ENCODE data around the gene CMPK1.
"Not testable (repeated sequence)": the region's sequence is repeated elsewhere in the genome, so short reads cannot be mapped to it uniquely, and the experiment has no call there.

The CMPK1 gene, protein sequence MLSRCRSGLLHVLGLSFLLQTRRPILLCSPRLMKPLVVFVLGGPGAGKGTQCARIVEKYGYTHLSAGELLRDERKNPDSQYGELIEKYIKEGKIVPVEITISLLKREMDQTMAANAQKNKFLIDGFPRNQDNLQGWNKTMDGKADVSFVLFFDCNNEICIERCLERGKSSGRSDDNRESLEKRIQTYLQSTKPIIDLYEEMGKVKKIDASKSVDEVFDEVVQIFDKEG

DNA sequence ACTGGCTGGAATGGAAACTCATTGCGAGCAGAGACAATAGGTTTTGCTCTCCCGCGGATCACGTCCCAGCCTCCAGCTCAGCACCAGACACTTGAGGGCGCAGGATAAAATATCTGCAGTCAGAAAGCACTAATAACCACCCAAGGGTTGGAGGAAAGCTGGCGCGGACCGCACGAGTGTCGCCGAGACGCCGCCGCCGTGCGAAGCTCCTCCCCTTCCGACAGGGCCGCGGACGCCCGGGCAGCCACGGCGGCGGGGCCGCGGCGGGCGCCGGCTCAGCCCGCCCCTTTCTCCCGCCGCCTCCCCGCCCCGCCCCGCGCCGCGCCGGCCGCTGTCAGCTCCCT, at the start of gene CMPK1:
Gene CMPK1 (plus strand): TSS at position 213 of the 344 bp plus-strand sequence. CDS start 156 bp downstream, outside the sequence.
- peak; percentile 80 for DNase-seq (ENCODE audit: low spot score)

DNA sequence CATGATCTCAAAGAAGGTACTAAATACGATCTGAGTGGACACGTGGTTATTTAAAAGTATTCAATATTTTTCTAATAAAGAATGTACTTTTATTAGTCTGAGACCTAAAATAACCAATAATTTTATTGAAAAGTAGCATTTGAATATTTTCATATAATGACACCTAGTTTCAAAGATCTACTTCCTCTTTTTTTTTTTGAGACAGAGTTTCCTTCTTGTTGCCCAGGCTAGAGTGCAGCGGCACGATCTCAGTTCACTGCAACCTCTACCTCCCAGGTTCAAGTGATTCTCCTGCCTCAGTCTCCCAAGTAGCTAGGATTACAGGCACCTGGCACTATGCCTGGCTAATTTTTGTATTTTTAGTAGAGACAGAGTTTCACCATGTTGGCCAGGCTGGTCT, 45.5 kb upstream of the CMPK1 start:
- not testable (repeated sequence) for DNase-seq (ENCODE audit: low spot score)

DNA sequence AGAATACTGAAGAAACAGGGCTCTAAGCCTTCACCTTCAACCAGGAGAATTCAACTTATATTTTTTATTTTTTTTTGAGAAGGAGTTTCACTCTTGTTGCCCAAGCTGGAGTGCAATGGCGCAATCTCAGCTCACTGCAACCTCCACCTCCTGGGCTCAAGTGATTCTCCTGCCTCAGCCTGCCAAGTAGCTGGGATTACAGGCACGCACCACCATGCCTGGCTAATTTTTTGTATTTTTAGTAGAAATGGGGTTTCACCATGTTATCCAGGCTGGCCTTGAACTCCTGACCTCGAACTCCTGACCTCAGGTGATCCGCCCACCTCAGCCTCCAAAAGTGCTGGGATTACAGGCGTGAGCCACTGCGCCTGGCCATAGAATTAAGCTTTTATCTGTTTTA, 38.7 kb upstream of the CMPK1 start:
- not testable (repeated sequence) for DNase-seq (ENCODE audit: low spot score)

GRCh38 chr1:47295579-47295978, 38.0 kb upstream of the CMPK1 start:
- no peak for DNase-seq (ENCODE audit: low spot score)

- no peak for DNase-seq (ENCODE audit: low spot score)
These were observed 35.4 kb upstream of the CMPK1 start for GRCh38 chr1:47298025-47298699.

DNA sequence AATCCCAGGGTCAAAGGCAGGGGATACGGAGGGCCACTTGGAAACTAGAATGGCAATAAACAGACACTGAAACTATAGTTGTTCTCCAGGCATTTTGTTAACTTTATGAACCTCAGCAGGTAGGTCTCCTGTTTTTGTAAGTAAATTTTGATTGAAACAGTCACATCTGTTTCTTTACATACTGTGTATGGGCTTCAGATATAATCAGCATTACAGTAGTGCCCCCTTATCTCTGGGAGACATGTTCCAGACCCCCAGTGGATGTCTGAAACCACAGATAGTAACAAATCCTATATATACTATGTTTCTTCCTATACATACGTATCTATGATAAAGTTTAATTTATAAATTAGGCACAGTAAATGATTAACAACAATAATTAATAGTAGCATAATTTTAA, 31.1 kb upstream of the CMPK1 start:
- no peak for DNase-seq (ENCODE audit: low spot score)

- no peak for DNase-seq (ENCODE audit: low spot score)
These were observed 24.2 kb upstream of the CMPK1 start for GRCh38 chr1:47309427-47309826.

DNA sequence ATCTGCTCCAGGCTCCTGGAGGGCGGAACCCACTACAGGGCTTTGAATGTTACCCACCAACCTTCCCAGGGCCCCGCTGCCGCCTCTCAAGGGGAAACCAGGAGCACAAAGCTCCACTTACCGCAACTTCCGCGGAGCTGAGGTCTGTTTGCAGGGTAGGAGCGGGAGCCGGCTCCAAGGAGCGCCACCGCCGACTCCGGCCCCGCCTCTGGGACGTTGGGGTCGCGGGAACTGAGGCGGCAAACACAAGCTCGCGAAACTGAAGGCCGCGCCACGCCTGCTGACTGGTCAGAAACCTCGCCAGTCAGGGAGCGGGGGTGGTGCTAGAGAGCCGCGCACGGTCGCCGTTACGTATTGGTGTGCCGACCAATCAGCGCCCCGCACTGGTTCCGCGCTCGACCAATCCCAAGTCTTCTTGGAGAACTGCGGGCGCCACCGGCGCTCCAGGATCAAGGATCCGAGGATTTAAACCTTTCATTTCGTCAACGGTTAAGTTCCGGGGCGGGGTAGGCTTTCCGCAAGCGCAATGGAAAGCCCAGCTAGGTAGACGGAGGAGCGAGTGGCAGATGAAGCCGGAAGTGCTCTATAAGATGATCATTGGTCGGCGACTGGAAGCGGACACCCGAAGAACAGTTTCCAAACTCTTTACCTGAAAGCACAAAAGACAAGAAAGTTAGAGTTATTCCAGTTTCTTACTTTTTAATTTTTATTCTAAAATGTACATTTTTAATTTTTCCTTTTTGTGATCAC, 19.5 kb upstream of the CMPK1 start, which contains the start of gene STIL:
Gene STIL (minus strand): TSS at position 233 of the 750 bp plus-strand sequence. CDS start 3,828 bp downstream, outside the sequence.
- DNase-seq (ENCODE audit: low spot score), result peak; percentile 98

DNA sequence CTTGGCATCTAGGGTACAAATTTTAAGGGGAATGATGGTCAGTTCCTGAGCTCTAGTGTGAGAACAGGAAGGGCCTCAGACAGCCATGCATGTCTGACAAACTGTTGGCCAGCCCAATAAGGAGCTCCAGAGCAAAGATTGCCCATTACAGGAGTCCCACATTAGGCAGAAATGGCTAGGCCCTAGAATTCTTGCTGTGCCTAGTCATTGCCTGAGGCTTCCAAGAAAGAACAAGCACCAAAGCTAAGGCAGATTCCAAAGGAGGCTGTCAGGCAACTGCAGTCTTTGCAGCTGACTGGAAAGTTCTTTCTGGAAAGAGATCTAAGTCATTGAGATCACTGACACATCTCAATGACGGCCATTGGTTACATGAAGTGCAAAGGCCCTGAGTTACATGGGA, 15.7 kb upstream of the CMPK1 start:
- no peak for DNase-seq (ENCODE audit: low spot score)

- not testable (repeated sequence) for DNase-seq (ENCODE audit: low spot score)
These were observed 13.6 kb upstream of the CMPK1 start for GRCh38 chr1:47319968-47320367.

GRCh38 chr1:47323599-47324031, 10.0 kb upstream of the CMPK1 start:
- DNase-seq (ENCODE audit: low spot score), result no peak

DNA sequence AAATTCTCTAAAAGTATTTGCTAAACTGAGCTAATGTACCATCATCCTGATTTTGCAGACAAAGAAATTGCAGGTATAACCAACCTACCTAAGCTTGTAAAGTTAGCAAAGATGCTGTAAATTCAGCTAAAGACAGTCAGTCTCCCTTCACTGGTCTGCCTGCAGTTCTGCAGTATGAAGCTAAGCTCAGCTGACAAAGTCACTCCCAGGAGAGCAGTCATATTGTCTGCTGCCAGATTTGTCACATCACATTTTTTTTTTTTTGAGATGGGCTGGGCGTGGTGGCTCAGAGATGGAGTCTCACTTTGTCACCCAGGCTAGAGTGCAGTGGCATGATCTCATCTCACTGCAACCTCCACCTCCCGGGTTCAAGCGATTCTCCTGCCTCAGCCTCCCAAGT, 8.9 kb upstream of the CMPK1 start:
- no peak for DNase-seq (ENCODE audit: low spot score)

GRCh38 chr1:47325528-47325927, 8.1 kb upstream of the CMPK1 start:
- no peak for DNase-seq (ENCODE audit: low spot score)

- DNase-seq (ENCODE audit: low spot score), result no peak
These were observed 7.3 kb upstream of the CMPK1 start for GRCh38 chr1:47326271-47326670.

DNA sequence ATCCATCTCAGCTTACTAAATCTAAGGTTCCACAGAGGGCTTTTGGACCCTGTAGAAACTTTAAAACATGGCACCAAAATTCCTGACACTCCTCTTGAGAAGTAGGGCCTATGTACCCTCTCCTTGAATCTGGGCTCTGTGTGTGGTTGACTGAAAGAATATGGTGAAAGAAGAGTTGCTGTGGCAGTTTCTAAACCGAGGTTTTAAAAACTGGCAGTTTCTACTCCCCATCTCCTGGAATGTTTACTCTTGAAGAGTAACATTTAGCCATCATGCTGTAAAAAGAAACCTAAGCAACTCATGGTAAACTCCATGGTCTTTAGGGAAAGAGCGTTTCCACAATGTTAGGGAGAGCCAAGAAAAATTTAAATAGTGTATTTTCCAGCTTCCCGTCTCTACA, 4.6 kb upstream of the CMPK1 start:
- DNase-seq (ENCODE audit: low spot score), result no peak

GRCh38 chr1:47330212-47330611, 3.4 kb upstream of the CMPK1 start:
- DNase-seq (ENCODE audit: low spot score), result no peak

DNA sequence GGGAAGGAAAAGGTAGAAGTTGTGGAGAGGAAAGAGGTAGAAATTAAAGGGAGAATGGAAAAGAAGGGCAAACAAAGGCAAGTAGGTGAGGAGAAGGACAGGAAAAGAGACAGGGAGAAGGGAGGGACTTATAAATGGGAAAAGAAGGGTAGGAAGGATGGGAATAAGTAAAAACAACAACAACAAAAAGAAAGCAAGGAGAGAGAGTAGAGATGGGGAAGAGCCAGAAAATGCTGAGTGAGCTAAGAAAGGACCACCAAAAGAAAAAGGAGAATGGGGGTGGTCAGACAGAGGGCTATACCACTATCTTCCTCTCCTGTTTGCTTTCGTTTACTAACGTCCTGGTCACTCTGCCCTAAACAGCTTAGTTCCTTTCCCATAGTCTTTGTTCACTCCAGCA, 1.7 kb upstream of the CMPK1 start:
- no peak for DNase-seq (ENCODE audit: low spot score)

GRCh38 chr1:47332779-47333577, 612 bp upstream of the CMPK1 start:
- DNase-seq (ENCODE audit: low spot score), result no peak

DNA sequence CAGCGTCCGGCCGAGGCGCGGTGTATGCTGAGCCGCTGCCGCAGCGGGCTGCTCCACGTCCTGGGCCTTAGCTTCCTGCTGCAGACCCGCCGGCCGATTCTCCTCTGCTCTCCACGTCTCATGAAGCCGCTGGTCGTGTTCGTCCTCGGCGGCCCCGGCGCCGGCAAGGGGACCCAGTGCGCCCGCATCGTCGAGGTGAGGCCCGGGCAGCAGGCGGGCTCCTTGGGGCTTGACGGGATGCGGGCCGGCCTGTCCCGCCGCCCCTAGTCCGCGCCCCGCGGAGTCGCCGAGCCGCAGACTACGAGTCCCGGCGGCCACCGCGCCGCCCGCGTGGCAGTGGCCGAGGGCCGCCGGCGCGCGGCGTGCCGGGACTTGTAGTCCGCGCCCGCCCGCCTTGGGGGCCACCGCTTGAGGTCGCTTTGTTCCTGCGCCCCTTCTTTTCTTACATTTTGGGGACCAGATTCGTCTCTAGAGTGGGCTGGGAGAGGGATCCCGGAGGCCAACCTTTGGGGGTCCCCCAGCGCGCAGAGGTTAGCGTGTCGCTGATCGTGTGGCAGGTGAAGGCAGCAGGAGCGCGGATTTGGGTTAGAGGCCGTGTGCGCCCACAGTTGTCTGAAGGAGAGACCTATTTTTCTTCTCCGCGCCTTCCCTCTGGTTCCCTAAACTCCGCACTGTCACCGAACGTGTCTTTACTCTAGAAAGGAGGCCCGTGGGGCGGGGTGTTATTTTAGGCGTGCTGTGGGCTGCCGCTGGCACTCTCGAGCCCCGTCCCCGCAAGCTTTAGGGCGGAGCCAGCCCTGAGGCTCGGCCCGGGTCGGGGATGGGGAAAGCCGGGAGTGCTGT, 553 bp downstream of the CMPK1 start:
- peak; percentile 62 for DNase-seq (ENCODE audit: low spot score)

DNA sequence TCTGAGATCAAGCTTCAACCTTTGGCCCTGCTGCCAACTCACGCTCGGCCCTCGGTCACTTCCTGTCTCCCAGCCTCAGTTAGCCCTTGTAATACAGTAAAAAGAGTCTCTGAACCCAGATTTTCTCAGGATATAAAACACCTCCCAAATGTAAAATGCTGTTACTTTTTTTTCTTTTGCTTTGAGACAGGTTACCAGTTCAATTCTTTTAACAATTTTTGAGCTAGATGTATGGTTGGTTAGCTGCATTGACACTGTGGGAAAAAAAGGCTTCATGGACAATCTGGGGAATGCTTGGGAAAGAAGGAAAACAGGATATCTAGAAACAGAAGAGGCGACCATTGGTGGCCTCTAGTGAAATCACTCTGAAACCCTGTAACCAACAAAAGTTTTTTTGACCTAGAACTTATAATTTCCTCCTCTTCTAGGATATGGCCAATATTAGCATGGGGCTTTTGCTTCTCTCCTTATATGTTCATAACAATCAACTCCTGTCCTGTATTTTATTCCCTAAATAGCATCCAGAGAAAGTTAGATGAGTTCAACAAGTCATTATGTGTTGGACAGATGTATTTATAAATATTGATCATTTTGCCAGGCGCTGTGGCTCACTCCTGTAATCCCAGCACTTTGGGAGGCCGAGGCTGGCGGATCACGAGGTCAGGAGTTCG, 1.3 kb downstream of the CMPK1 start:
- DNase-seq (ENCODE audit: low spot score), result no peak

- DNase-seq (ENCODE audit: low spot score), result no peak
These were observed 3.8 kb downstream of the CMPK1 start for GRCh38 chr1:47337350-47337749.

Data from CD4-positive, alpha-beta T cell treated with Interleukin-15 for 4 hours (primary cell).